Glutamatergic neuron (in vitro differentiated cells): ENCODE measurements around the gene PRR35. TPM values are rescaled to one million over a fixed set of nuclear protein-coding genes. Genes with fewer than 3 reads are reported as not detected.

Experiments
- DNase-seq: peaks from one replicate; pipeline ENCODE4 v3.0.0; 2022
- H3K27ac Mint-ChIP-seq: one replicate; pipeline ENCODE4 v1.8.0; 2020; ENCODE audit warnings: mild to moderate bottlenecking, mixed read lengths, inconsistent platforms; ENCODE audit not compliant: unreplicated experiment
- H3K27me3 Mint-ChIP-seq: one replicate; pipeline ENCODE4 v1.8.0; 2020; ENCODE audit warnings: mild to moderate bottlenecking, moderate library complexity, mixed read lengths, inconsistent platforms; ENCODE audit not compliant: unreplicated experiment
- H3K36me3 Mint-ChIP-seq: one replicate; pipeline ENCODE4 v1.8.0; 2020; ENCODE audit warnings: mild to moderate bottlenecking, mixed read lengths, inconsistent platforms; ENCODE audit not compliant: unreplicated experiment
- H3K4me1 Mint-ChIP-seq: one replicate; pipeline ENCODE4 v1.8.0; 2020; ENCODE audit warnings: mild to moderate bottlenecking, low read depth, mixed read lengths, inconsistent platforms; ENCODE audit not compliant: unreplicated experiment
- H3K4me3 Mint-ChIP-seq: one replicate; pipeline ENCODE4 v1.8.0; 2020; ENCODE audit warnings: mild to moderate bottlenecking, mixed read lengths, inconsistent platforms; ENCODE audit not compliant: unreplicated experiment
- H3K9me3 Mint-ChIP-seq: one replicate; pipeline ENCODE4 v1.8.0; 2020; ENCODE audit warnings: mild to moderate bottlenecking, moderate library complexity, mixed read lengths, inconsistent platforms; ENCODE audit not compliant: unreplicated experiment
- total RNA-seq: library from RNA; stranded (reverse); fragmentation: NEBNext Ultra II Directional; extraction: Animal tissue kit (Norgen Biotek cat#: 25700); gene quantifications from one replicate; pipeline ENCODE4 v1.2.1, GENCODE V29; 2021; ENCODE audit not compliant: unreplicated experiment
- TF ChIP-seq, protein P1 (sequence below): fragments of 200-600 bp; sonication (generic); IDR thresholded peaks from one replicate; pipeline ENCODE4 v1.5.0; 2021; ENCODE audit not compliant: partially characterized antibody, unreplicated experiment

Gene PRR35
- total RNA-seq, 1 donor from 2014 or later, result not detected

DNA sequence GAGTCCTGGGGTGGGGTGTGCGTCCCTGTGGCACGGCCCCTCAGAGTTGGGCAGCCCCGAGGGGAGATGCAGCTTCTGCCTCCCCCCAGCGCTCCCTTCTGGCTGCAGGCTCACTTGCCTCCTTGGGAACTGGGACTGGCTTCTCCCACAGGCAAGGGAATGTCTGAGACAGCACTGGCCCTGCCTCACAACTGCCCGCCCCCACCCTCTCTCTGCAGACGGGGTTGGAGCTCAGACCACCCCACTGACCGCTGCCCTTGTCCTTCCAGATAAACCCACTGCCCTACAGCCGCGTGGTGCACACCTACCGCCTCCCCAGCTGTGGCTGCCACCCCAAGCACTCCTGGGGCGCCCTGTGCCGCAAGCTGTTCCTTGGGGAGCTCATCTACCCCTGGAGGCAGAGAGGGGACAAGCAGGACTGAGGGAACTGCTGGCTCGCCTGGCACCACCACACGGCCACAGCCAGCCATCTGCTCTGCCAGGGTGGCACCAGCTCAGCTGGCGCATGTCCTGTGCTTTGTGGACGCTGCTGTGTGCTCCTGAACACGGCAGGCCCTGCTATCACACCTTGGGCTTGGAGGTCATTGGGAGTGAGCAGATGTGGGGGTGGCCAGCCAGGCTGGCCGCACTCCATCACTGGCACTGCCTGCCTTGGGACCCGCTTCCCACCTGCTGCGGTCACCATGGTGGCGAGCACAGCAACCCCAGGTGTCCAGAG lies 22.6 kb downstream of the PRR35 start:
- DNase-seq, result no peak
- TF ChIP-seq, protein P1, sequence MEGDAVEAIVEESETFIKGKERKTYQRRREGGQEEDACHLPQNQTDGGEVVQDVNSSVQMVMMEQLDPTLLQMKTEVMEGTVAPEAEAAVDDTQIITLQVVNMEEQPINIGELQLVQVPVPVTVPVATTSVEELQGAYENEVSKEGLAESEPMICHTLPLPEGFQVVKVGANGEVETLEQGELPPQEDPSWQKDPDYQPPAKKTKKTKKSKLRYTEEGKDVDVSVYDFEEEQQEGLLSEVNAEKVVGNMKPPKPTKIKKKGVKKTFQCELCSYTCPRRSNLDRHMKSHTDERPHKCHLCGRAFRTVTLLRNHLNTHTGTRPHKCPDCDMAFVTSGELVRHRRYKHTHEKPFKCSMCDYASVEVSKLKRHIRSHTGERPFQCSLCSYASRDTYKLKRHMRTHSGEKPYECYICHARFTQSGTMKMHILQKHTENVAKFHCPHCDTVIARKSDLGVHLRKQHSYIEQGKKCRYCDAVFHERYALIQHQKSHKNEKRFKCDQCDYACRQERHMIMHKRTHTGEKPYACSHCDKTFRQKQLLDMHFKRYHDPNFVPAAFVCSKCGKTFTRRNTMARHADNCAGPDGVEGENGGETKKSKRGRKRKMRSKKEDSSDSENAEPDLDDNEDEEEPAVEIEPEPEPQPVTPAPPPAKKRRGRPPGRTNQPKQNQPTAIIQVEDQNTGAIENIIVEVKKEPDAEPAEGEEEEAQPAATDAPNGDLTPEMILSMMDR, result no peak
- H3K9me3 Mint-ChIP-seq, result peaks cover 6% of the 10 kb centered on the region
- no peaks in the 10 kb centered on the region for H3K36me3 Mint-ChIP-seq
- H3K4me3 Mint-ChIP-seq, result no peak overlapping the region
- H3K4me1 Mint-ChIP-seq, result no peaks in the 10 kb centered on the region
- H3K27ac Mint-ChIP-seq, result no peak overlapping the region
- peaks cover 5% of the 10 kb centered on the region for H3K27me3 Mint-ChIP-seq

- no peak overlapping the region for H3K27ac Mint-ChIP-seq
Observed at GRCh38 chr16:583470-583814, 23.2 kb downstream of the PRR35 start.

GRCh38 chr16:583815-584591 lies 23.8 kb downstream of the PRR35 start:
- Mint-ChIP-seq H3K27me3 (peaks cover 8% of the 10 kb centered on the region), H3K9me3 (peaks cover 9% of the 10 kb centered on the region), H3K27ac (no peak overlapping the region), H3K4me1 (no peaks in the 10 kb centered on the region), H3K36me3 (no peaks in the 10 kb centered on the region), H3K4me3 (no peak overlapping the region)
- DNase-seq, result no peak
- TF ChIP-seq, protein P1, result no peak

More at GRCh38 chr16:583470-583814, 23.2 kb downstream of the PRR35 start:
- Mint-ChIP-seq H3K36me3 (no peaks in the 10 kb centered on the region), H3K9me3 (peaks cover 9% of the 10 kb centered on the region), H3K4me1 (no peaks in the 10 kb centered on the region), H3K27me3 (peaks cover 7% of the 10 kb centered on the region), H3K4me3 (no peak overlapping the region)
- TF ChIP-seq, protein P1, result no peak
- DNase-seq, result no peak

DNA sequence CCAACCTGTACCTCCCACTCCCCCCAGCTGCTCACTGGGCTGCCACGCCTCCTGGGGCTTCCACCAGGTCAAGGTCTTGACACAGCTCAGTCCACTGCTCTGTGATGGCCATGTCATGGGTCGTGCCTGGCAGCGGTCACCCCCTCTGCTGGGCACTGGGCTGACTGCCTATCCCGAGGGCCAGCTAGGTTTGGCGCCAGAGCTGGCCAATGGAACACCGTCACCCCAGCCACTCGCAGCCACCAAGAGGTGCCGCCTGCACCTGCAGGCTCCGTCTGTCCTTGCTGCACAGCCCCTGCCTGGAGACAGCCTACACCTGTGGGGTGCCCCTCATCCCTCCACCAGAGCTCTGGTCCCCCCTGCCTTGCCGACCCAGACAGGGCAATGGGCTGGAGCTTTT lies 25.2 kb downstream of the PRR35 start:
- no peaks in the 10 kb centered on the region for H3K4me1 Mint-ChIP-seq
- DNase-seq, result no peak
- no peaks in the 10 kb centered on the region for H3K36me3 Mint-ChIP-seq
- peaks cover 12% of the 10 kb centered on the region for H3K9me3 Mint-ChIP-seq
- no peak overlapping the region for H3K27ac Mint-ChIP-seq
- no peak overlapping the region for H3K4me3 Mint-ChIP-seq
- H3K27me3 Mint-ChIP-seq, result peaks cover 11% of the 10 kb centered on the region
- TF ChIP-seq, protein P1, result no peak
